GM18498 (cell line): ENCODE measurements around the gene CACNA1D.
"Not testable (repeated sequence)": the region's sequence is repeated elsewhere in the genome, so short reads cannot be mapped to it uniquely, and the experiment has no call there.

Experiments used
- ATAC-seq: cut with Tn5 transposase; IDR thresholded peaks from one replicate; pipeline ENCODE4 v1.9.1; 2021; ENCODE audit warnings: mild to moderate bottlenecking, moderate library complexity; ENCODE audit not compliant: unreplicated experiment

The CACNA1D gene

GRCh38 chr3:53570709-53571108, 76.3 kb downstream of the CACNA1D start:
- ATAC-seq: no peak

GRCh38 chr3:53571264-53571663, 76.9 kb downstream of the CACNA1D start:
- ATAC-seq: no peak

- ATAC-seq: not testable (repeated sequence)
Observed at GRCh38 chr3:53572184-53572583, 77.8 kb downstream of the CACNA1D start.

GRCh38 chr3:53577506-53577905, 83.1 kb downstream of the CACNA1D start:
- no peak for ATAC-seq

- no peak for ATAC-seq
Observed at GRCh38 chr3:53579636-53580035, 85.2 kb downstream of the CACNA1D start.

GRCh38 chr3:53581671-53582070, 87.3 kb downstream of the CACNA1D start:
- no peak for ATAC-seq

GRCh38 chr3:53583161-53583690, 88.8 kb downstream of the CACNA1D start:
- ATAC-seq: no peak

- no peak for ATAC-seq
Observed at GRCh38 chr3:53585049-53585448, 90.6 kb downstream of the CACNA1D start.

- ATAC-seq: no peak
Observed at GRCh38 chr3:53585627-53586026, 91.2 kb downstream of the CACNA1D start.

GRCh38 chr3:53588122-53588521, 93.7 kb downstream of the CACNA1D start:
- no peak for ATAC-seq

- no peak for ATAC-seq
Observed at GRCh38 chr3:53589201-53589600, 94.8 kb downstream of the CACNA1D start.

GRCh38 chr3:53589806-53590205, 95.4 kb downstream of the CACNA1D start:
- ATAC-seq: no peak

GRCh38 chr3:53590606-53591005, 96.2 kb downstream of the CACNA1D start:
- ATAC-seq: no peak

- ATAC-seq: no peak
Observed at GRCh38 chr3:53591646-53592045, 97.2 kb downstream of the CACNA1D start.

GRCh38 chr3:53592862-53593261, 98.5 kb downstream of the CACNA1D start:
- ATAC-seq: no peak

- ATAC-seq: no peak
Observed at GRCh38 chr3:53593611-53594010, 99.2 kb downstream of the CACNA1D start.

GRCh38 chr3:53594276-53594675, 99.9 kb downstream of the CACNA1D start:
- no peak for ATAC-seq

GRCh38 chr3:53595660-53596059, 101.2 kb downstream of the CACNA1D start:
- no peak for ATAC-seq

GRCh38 chr3:53597136-53597915, 102.9 kb downstream of the CACNA1D start:
- no peak for ATAC-seq

GRCh38 chr3:53599771-53600170, 105.4 kb downstream of the CACNA1D start:
- no peak for ATAC-seq

GRCh38 chr3:53602866-53603265, 108.5 kb downstream of the CACNA1D start:
- ATAC-seq: no peak

GRCh38 chr3:53604232-53604631, 109.8 kb downstream of the CACNA1D start:
- ATAC-seq: no peak

GRCh38 chr3:53606793-53607192, 112.4 kb downstream of the CACNA1D start:
- ATAC-seq: no peak
